HS-27A (cell line): ENCODE data around the gene RGS13.

Experiments
- DNase-seq: peaks from one replicate; pipeline ENCODE4 v3.0.0-alpha.2; 2012; ENCODE audit warnings: low read depth, missing footprints

The RGS13 gene

DNA sequence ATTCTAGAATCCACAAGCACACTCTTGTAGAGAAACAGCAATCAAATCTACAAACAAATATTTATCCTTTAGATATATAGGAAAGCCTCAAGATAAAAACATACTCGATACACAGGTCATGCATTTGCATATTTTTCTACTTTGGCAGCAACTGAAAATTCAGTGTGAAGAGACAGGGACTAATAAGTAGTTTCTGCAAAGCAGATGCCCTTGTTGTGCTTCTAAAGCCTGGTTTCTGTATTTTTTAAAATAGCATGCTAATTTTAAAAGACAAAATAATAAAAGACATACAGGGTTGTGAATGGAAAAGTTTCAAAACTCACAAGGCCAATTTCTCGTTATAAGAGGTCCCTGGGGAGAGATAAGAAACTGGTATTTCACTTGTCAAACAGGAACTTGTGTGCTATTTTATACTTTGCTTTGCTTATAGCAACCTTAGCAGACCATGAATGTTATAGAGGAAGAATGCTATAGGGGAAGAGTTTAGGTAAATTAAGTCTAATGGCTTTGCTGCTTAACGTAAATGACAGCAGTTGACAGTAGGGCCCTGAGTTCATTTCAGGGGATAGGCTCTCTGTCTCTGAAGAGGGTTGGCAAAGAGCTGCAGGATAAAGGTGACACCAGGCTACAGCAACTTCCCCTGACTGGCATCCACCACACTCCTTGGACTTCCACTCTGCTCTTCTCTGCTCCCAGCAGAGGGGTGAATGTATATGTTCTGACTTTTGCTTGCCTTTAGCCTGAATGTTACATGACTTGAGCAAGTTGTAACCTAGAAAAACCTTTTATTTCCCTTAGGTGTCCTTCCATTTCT is 9.4 kb upstream of the RGS13 start:
- DNase-seq: no peak

DNA sequence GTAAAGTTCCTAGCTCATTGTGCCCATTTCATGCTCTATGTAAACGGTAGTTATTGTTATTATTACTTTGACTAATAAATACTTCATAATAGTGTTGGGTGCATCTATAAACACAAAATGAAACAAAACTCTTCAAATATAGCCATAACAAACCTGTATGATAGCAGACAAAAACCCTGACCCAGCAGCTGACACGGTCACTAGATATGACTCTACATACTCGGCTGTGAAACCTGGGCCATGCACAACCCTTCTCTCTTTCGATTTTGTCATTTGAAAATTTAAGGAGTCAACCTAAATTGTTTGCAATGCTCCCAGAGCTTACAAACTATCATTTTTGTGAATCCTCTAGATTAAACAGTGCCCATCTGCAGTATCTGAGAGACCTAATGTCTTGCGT is 8.0 kb upstream of the RGS13 start:
- no peak for DNase-seq

DNA sequence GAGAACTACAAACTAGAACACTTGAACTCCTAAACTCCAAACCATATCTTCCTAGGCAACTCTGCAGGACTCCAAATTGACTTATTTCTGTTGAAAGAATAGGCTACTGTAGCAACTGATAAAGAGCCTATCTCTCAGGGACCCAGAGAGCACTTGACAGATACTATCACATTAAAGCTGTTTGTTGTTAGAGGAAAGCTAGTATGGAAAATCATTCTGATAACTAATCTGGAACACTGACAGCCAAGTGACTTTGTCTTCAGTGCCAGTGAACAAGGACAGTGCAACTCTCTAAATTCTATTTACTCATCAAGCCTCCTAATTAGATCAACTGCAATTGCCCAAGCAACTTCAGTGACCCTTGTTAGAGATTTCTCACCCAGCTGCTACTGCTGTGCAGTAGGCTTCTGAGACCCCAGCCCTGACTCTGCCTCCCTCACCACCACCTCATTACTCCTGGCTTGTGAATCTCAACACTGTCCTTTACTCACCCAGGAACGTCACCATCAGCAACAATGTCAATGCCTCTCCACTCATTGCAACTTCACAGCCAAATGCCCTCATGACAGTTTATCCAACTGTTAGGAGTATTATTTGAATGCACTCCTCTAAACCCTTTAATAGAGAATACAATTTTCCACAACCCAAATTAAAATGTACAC is 7.4 kb upstream of the RGS13 start:
- no peak for DNase-seq

DNA sequence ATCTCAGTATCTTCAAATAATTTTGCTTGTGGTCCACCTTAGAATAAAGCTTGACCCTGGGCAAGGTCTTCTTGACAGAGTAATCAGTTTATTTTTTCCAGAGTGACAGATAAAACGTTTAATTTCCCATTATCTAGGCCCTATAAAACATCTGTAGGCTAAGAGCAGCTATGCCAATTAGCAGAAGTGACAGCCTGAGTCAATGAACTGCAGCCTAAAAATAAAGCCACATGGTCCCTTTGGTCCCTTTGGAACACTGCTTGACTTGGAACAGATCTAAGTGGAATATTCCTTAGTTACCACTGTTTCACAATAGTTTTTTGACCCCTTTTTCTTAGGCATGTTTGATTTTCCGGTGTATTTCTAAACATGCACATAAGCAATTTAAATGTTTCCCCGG is 6.3 kb upstream of the RGS13 start:
- no peak for DNase-seq

DNA sequence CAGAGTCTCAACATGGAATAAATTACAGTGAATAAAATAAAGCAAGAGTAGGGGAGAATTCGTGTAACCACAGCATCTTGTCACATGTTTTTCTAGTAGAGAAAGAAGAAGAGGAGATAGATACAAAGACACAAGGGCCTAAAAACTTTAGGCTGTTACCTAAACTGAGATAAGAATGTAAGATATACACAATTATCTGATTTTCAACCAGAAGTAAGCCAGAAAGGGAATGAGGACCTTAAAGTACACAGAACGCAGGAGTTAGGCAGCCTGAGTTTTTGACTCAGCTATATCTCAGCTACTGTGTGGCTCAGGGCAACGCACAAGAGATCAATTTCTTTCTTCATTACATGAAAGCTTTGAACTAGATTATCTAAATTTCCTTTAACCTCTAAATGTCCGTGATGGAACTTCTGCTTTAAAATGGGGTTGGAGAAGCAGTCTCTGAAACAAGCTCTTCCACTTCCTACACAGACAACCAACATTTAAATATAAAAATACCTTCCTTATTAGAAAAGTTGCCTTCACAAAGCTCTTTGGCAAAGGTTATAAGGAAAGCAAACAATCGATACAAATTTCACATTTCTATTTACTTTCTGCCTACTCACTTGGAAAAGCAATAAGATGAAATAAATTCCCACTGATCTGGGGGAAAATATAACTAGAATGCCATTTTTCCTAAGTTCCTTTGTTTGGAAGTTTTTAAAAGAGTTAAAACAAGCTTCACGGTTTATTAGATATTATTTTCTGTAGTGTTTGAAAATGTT is 5.2 kb upstream of the RGS13 start:
- no peak for DNase-seq

DNA sequence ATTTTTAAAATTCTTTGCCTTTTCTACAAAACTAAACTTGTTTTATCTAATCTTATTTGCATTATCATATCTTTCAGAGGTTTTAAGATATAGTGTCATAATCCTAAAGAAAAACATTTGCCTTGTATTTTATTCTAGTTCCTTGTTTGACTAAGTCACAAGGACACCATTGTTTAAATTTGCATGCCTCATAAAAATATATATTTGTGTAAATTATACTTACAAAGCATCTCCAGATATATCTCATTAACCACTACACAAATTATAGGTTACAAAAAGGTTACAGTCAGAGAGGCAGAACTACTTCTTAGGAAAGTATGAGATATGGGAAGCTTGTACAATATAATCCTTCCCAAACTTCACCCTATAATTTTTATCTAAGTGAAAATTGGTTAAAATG is 4.2 kb upstream of the RGS13 start:
- DNase-seq: no peak

DNA sequence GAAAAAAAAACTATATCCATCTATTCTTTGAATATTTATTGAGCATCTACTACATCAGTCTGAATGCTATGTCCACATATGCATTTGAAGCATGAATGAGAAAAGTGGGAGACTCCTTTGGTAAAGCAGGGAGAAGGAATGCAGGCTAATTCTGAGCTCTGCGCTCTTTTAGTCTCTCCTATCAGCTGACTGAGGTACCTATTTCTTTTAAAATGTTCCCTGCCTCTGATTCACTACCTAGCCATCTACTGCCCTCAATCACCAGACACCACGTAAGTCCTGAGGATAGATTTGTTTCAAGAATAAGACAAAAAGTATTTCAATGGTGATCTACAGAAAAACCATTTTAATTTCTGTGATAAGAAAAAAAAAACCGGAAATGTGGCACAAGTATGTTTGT is 3.8 kb upstream of the RGS13 start:
- DNase-seq: no peak

DNA sequence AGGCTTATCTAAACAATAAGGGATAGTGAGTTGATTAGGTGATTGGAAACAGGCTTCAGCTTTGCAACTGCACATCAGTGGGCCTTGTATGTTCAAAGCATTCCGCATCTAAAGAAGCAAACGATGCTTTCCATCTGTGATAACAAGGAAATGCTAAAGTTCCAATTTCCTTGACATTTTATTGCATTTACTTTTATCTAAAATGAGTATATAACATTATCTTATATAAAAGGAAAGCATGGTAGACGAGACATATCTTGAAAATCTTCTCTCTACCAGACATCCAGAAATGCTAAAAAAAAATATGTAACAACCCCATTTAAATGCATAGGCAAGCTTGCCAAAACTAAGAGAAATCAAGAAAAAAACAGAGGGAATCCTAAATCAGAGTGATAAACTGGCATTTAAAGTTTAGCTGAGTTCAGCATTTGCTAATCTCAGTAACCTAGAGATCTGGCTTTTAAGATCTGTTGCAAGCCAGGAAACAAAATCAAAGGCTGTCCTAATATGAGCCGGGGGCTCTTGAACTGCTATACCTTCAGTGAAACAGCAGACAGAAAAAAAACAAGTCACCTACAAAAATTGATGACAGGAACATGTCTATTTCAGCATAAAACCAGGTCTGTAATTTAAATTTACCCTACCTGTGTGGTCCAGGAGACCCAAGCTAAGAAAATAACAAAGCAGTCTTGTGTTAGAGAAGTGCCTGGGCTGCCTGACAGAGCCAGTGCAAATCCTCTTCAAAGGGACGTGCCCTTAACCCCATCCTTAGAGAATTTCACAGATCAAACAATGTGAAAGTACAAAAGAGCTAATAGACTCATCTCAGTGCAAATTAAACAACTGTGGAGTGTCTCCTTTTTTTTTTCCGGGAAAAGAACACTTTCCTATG is 3.1 kb upstream of the RGS13 start:
- no peak for DNase-seq

DNA sequence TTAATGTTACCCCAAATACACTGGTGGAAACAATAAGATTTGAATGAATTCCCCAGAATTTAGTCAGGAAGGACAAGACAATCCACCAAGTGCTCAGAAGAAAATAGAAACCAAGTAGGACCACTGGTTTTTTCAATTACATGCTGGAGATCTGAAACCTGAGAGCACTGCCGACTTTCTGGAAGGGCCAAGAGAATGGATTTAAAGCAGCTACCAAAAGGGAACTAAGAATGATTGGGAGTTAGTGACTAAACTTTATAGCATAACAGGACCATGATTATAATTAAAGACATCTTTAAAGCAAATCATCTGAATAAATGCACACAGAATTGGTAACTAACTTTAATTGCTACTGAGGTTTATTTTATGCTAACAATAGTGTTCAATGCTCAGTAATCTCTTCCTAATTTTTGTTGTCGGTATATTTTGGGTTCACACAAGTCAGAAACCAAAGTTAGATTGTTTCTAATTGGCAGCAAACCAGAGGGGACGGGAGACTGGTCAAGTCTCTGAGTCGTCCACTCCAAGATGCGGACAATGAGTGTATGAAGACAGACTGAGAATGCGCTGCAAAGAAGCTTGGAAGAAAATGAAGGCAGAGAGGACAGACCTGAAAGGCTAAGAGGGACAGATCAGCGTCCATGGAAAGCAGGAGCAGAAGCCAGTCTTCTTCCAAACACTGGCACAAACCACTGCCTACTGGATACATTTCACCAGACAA is 2.3 kb upstream of the RGS13 start:
- DNase-seq: no peak

DNA sequence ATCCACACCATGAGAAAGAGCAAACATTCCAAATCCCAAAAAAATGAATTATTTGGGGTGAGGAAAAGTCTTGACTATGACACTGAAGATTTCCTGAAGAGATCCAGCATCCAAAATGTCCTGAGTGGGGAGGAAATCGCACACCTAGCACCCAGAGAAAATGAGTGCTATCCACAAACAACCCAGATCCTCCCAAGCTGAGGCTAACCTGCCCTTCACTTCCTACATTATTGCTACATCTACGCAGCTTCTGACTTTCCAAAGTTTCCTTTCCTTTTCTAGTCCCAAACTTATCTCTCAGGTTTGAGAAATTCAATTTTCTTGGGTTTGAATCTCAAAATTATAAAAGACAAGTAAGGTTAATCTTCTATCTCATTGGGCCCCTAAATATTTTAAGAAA is 906 bp upstream of the RGS13 start:
- DNase-seq: no peak

DNA sequence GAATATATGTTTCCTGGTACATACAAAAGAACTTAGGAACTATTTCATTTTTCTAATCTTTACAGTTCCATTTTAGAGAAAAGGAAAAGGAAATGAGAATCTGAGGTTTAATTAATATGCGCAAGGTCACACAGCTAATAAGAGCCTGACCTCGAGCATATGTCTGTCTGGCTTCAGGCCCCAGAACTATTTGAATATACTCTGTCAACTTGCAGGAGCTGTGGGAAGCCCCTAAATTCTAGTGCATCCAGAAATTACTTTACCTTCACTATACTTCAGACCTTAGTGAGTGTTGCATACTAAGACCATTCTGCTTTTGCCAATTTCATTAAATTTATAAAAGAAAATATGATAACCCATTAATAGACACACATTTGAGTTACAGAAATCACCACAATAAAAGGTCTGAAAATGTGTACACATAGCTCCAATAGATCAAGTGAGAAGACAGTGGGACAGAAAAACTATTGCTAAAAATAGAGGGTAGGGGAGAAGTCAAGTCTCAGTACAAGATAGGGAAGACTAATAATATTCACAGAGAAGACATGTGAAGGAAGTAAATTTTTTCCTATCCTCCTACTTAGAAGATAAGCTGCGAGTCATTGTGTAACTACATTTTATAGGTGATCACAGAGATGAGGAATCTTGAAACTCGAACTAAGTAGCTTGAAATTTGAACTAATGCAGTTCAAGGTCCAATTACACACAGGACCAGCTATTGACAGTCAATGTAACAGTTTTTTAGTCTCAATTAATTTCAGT is 3.8 kb downstream of the RGS13 start:
- DNase-seq: peak; percentile 1

DNA sequence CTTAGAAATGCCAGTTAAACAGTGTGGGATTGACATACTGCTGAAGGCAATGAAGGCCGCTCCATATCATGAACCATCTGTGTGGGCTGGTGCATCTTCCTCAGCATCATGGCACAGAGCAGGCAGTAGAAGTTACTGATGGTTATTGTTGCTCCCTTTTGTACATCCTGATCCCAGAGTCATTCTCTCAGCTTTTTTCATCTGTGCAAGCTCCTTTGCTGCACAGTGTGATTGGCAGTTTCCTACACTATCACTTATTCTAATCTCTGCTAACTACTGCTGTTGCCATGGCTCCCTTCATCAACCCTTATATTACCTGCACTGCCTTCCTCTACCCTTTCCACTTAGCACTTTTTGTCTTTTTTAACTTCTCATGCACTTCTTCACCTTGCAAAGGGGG is 16.2 kb downstream of the RGS13 start:
- DNase-seq: no peak

DNA sequence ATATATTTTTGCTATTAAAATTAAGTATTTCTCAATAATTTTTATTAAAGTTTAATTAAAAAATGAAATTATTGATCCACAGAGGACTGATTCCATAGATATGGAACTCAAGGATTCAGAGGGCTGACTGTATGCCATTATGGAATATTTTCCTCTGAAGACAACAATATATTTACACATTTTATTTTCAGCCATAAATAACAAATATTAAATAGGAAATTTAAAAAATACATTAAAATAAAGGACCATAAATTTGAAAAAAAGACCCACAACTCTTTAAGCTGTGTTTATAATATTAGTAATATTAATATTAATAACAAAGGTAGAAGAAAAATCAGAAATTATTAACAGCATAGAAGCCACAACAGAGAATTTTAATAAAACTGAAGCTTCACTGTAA is 18.2 kb downstream of the RGS13 start:
- DNase-seq: no peak

DNA sequence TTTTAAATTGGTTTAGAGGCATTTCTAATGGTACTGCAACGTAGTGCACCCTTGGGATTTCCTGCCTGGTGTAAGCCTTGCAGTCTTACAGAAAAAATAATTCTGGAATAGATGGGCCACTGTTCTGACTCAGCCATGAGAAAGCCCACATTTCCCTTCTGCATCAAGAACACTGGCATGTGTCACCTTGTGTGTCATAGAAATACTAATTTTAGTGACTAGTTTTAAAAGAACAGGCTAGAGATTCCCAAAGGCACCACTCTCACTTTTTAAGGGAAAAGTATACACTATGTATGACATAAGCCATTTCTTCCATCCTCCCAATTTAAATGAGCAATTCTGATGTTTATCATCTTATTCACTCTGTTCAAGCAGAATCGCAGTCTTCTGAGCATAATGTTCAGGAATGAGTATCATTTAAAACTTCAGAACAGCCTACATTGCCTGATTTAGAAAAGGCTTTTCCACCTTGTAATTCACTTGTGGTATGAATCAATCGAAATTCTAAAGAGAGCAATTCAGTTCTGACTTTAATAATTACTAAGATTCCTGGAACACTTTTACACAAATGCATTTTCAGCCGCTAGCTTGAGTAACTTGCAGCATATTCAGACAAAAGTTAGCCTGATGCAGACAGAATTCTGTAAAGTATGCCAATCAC is 18.8 kb downstream of the RGS13 start:
- peak; percentile 23 for DNase-seq

DNA sequence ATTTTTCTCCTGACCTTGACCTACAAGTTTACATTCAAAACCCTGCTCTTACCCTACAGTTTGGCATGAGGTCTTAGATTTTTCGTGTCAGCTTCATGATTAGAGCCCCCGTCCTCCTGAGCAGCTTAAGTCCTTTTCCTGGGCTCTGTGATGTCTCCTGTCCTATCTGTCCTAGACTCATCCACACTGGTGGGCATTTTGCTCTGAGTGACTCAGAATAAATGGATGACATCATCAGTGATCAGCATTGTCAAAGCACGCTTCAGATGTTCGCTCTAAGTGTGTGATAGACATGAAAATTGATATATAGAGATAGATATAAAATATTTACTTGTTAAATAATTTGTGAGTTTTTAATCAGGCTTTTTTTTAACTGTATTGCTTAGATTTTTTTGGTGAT is 21.8 kb downstream of the RGS13 start:
- no peak for DNase-seq

DNA sequence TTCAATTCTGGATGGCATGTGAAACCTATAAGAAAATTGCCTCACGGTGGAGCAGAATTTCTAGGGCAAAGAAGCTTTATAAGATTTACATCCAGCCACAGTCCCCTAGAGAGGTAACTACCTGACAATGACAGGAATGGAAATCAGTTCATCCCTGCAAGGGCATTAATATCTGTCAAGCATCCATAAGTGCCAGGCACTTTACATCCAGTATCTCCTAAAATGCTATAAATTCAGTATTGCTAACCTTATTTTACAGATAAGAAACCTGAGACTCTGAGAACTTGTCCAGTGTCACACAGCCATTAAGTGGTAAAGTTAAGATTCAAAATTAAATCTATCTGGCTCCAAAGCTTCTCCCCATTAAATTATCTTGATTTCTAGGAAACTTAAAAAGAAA is 22.3 kb downstream of the RGS13 start:
- no peak for DNase-seq

DNA sequence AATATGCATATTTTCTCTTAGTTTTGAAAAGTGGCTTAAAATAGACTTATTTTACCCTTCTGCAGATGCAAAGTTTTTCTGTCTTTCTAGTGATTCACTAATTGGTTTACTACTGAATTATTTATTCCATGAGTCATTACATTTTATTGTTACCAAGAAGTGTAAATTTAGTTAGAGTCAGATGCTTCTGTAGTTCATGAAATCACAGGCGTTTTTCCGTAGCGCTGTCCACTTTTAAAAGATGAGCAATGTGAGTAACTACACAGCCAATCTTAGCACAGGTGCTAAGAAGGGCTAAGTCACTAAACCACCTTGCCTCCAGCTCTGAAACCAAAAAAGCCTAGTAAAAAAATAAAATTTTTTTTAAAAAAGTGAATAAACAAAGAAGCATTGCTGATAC is 24.7 kb downstream of the RGS13 start:
- no peak for DNase-seq

DNA sequence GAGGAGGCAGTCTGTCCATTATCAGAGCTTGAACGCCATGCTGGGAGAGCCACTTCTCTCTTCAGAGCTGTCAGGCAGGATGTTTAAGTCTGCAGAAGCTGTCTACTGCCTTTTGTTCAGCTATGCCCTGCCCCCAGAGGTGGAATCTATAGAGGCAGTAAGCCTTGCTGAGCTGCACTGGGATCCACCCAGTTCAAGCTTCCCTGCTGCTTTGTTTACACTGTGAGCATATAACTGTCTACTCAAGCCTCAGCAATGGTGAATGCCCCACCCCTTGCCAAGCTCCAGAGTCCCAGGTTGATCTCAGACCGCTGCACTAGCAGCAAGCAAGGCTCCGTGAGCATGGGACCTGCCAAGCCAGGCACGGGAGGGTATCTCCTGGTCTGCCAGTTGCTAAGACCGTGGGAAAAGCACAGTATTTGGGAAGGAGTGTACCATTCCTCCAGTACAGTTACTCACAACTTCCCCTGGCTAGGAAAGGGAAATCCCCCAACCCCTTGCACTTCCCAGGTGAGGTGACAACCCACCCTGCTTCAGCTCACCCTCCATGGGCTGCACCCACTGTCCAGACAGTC is 32.5 kb downstream of the RGS13 start:
- DNase-seq: no peak

DNA sequence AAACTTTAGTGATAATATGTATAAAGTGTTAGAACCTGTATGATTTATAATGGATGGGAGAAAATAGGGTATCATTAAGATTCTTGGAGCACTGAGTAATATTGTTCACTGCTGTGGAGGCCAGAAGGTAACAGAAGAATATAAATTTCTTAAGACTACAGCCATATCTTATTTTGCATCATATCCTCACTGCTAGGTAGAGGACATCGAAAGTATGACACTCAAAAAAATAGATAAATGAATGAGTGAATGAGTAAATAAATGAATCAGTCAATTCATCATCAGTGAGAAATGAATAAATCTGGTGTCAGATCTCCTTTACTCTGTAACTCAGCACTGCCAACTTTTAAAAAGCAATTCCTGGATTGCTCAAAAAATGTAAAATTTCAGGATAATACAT is 33.2 kb downstream of the RGS13 start:
- DNase-seq: no peak

DNA sequence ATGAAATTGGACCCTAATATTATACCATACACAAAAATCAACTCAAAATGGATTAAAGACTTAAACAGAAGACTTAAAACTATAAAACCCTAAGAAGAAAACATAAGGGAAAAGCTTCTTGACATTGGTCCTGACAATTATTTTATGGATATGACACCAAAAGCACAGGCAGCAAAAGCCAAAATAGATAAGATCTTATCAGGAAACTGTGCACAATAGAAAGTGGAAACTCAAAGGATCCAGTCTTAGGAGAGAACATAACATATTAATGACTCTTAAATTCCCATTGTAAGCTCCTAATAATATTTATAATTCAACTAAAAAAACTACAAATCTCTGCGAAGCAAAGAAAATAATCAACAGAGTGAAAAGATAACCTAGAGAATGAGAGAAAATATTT is 39.8 kb downstream of the RGS13 start:
- no peak for DNase-seq
